ENCODE measurements around the gene FYB1. TPM values are rescaled to one million over a fixed set of nuclear protein-coding genes. Genes with fewer than 3 reads are reported as not detected.

Gene FYB1
- total RNA-seq, 1 donor from 2014 or later = 0.11 TPM

GRCh38 chr5:39226558-39226957 is 7.2 kb upstream of the FYB1 start:
- H3K9ac ChIP-seq (ENCODE audit: low read length) = no peak overlapping the region
- no peaks in the 10 kb centered on the region for H4K20me1 ChIP-seq (ENCODE audit: insufficient read depth, low read length)
- no peak for TF ChIP-seq EZH2 (IDR thresholded peaks at IDR 0.05; ENCODE audit: insufficient read depth, low read length)
- TF ChIP-seq, protein P1, sequence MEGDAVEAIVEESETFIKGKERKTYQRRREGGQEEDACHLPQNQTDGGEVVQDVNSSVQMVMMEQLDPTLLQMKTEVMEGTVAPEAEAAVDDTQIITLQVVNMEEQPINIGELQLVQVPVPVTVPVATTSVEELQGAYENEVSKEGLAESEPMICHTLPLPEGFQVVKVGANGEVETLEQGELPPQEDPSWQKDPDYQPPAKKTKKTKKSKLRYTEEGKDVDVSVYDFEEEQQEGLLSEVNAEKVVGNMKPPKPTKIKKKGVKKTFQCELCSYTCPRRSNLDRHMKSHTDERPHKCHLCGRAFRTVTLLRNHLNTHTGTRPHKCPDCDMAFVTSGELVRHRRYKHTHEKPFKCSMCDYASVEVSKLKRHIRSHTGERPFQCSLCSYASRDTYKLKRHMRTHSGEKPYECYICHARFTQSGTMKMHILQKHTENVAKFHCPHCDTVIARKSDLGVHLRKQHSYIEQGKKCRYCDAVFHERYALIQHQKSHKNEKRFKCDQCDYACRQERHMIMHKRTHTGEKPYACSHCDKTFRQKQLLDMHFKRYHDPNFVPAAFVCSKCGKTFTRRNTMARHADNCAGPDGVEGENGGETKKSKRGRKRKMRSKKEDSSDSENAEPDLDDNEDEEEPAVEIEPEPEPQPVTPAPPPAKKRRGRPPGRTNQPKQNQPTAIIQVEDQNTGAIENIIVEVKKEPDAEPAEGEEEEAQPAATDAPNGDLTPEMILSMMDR (IDR thresholded peaks at IDR 0.05; ENCODE audit: insufficient read depth, low read depth, low read length) = no peak
- H3K4me1 Mint-ChIP-seq (ENCODE audit: low read depth, unreplicated experiment) = no peaks in the 10 kb centered on the region
- no peak overlapping the region for H2AFZ ChIP-seq (ENCODE audit: low read depth, low read length)
- no peaks in the 10 kb centered on the region for H3K79me2 ChIP-seq (ENCODE audit: insufficient read depth, low read length)
- H3K9me3 ChIP-seq (ENCODE audit: insufficient read depth, low read depth, low read length) = no peaks in the 10 kb centered on the region
- H3K4me3 ChIP-seq (ENCODE audit: insufficient read depth, low read depth, low read length) = no peak overlapping the region
- H3K27ac ChIP-seq (ENCODE audit: low read depth, low read length) = no peak overlapping the region
- no peaks in the 10 kb centered on the region for H3K27me3 Mint-ChIP-seq (ENCODE audit: low read depth, unreplicated experiment)
- no peaks in the 10 kb centered on the region for H3K36me3 Mint-ChIP-seq (ENCODE audit: low read depth, unreplicated experiment)
- H3K36me3 ChIP-seq (ENCODE audit: insufficient read depth, low read length) = no peaks in the 10 kb centered on the region
- H3K27me3 ChIP-seq (ENCODE audit: insufficient read depth, low read length) = no peaks in the 10 kb centered on the region
- H3K9me3 Mint-ChIP-seq (ENCODE audit: unreplicated experiment) = no peaks in the 10 kb centered on the region
- no peak overlapping the region for H3K4me3 Mint-ChIP-seq (ENCODE audit: unreplicated experiment)
- H3K4me1 ChIP-seq (ENCODE audit: insufficient read depth, low read length) = no peaks in the 10 kb centered on the region
- H3K4me2 ChIP-seq (ENCODE audit: low read length) = no peak overlapping the region
- FAIRE-seq = no peak
- DNase-seq (ENCODE audit: low read depth) = no peak
- H3K27ac Mint-ChIP-seq (ENCODE audit: unreplicated experiment) = no peak overlapping the region

GRCh38 chr5:39226100-39226451 is 6.7 kb upstream of the FYB1 start:
- FAIRE-seq (no peak), DNase-seq (ENCODE audit: low read depth) (no peak)
- Histone ChIP-seq H3K4me3 (ENCODE audit: insufficient read depth, low read depth, low read length) (no peak overlapping the region), H3K36me3 (ENCODE audit: insufficient read depth, low read length) (no peaks in the 10 kb centered on the region), H3K27me3 (ENCODE audit: insufficient read depth, low read length) (no peaks in the 10 kb centered on the region), H3K27ac (ENCODE audit: low read depth, low read length) (no peak overlapping the region), H3K4me2 (ENCODE audit: low read length) (no peak overlapping the region), H3K9ac (ENCODE audit: low read length) (no peak overlapping the region), H2AFZ (ENCODE audit: low read depth, low read length) (no peak overlapping the region), H3K9me3 (ENCODE audit: insufficient read depth, low read depth, low read length) (no peaks in the 10 kb centered on the region), H3K4me1 (ENCODE audit: insufficient read depth, low read length) (no peaks in the 10 kb centered on the region), H4K20me1 (ENCODE audit: insufficient read depth, low read length) (no peaks in the 10 kb centered on the region), H3K79me2 (ENCODE audit: insufficient read depth, low read length) (no peaks in the 10 kb centered on the region)
- H3K27ac Mint-ChIP-seq (ENCODE audit: unreplicated experiment) = no peak overlapping the region
- H3K9me3 Mint-ChIP-seq (ENCODE audit: unreplicated experiment) = no peaks in the 10 kb centered on the region
- TF ChIP-seq EZH2 (IDR thresholded peaks at IDR 0.05; ENCODE audit: insufficient read depth, low read length) = no peak
- TF ChIP-seq, protein P1 (IDR thresholded peaks at IDR 0.05; ENCODE audit: insufficient read depth, low read depth, low read length) = no peak
- no peaks in the 10 kb centered on the region for H3K36me3 Mint-ChIP-seq (ENCODE audit: low read depth, unreplicated experiment)
- no peaks in the 10 kb centered on the region for H3K27me3 Mint-ChIP-seq (ENCODE audit: low read depth, unreplicated experiment)
- no peak overlapping the region for H3K4me3 Mint-ChIP-seq (ENCODE audit: unreplicated experiment)
- no peaks in the 10 kb centered on the region for H3K4me1 Mint-ChIP-seq (ENCODE audit: low read depth, unreplicated experiment)

- Histone ChIP-seq H3K27me3 (ENCODE audit: insufficient read depth, low read length) (no peaks in the 10 kb centered on the region), H3K79me2 (ENCODE audit: insufficient read depth, low read length) (no peaks in the 10 kb centered on the region), H3K9ac (ENCODE audit: low read length) (no peak overlapping the region), H3K9me3 (ENCODE audit: insufficient read depth, low read depth, low read length) (no peaks in the 10 kb centered on the region), H3K4me3 (ENCODE audit: insufficient read depth, low read depth, low read length) (no peak overlapping the region), H3K36me3 (ENCODE audit: insufficient read depth, low read length) (no peaks in the 10 kb centered on the region), H4K20me1 (ENCODE audit: insufficient read depth, low read length) (no peaks in the 10 kb centered on the region), H2AFZ (ENCODE audit: low read depth, low read length) (no peak overlapping the region), H3K4me1 (ENCODE audit: insufficient read depth, low read length) (no peaks in the 10 kb centered on the region), H3K27ac (ENCODE audit: low read depth, low read length) (no peak overlapping the region), H3K4me2 (ENCODE audit: low read length) (no peak overlapping the region)
- Mint-ChIP-seq H3K9me3 (ENCODE audit: unreplicated experiment) (no peaks in the 10 kb centered on the region), H3K27me3 (ENCODE audit: low read depth, unreplicated experiment) (no peaks in the 10 kb centered on the region), H3K36me3 (ENCODE audit: low read depth, unreplicated experiment) (no peaks in the 10 kb centered on the region), H3K27ac (ENCODE audit: unreplicated experiment) (no peak overlapping the region), H3K4me3 (ENCODE audit: unreplicated experiment) (no peak overlapping the region), H3K4me1 (ENCODE audit: low read depth, unreplicated experiment) (no peaks in the 10 kb centered on the region)
- DNase-seq (ENCODE audit: low read depth) = no peak
- FAIRE-seq = no peak
- no peak for TF ChIP-seq EZH2 (IDR thresholded peaks at IDR 0.05; ENCODE audit: insufficient read depth, low read length)
- TF ChIP-seq, protein P1 (IDR thresholded peaks at IDR 0.05; ENCODE audit: insufficient read depth, low read depth, low read length) = no peak
Observed at GRCh38 chr5:39225405-39226099, 6.2 kb upstream of the FYB1 start.
